GM10847 (cell line): Measurements from ENCODE around the gene ARMCX1.

Experiments used
- POLR2A ChIP-seq: IDR thresholded peaks from 2 replicates; pipeline ENCODE4 v1.6.1; 2011; ENCODE audit not compliant: insufficient read length; ENCODE audit errors: extremely low read depth

ARMCX1 gene

DNA sequence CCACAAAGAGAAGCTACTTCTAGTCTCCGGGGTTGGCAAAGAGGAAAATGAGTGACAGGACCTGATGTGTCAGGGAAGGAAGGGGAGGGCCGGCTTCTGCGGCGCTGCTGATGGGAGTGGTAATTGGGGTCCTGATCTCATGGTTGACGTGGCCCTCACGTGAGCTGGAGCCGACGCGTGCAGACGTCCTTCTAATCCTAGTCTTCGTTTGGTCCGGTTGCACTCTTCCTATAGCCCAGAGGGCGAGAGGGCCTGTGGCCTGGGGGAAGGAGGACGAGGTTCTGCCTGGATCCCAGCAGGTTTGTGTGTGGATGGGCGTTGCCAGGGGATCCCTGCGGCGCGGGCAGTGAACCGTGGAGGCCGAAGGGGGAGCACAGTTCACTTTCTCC, at the start of gene ARMCX1:
TSS of gene ARMCX1 (plus strand) at position 186 of the 389 bp plus-strand sequence. CDS start 2,384 bp downstream, outside the sequence.
- TF ChIP-seq POLR2A, result no peak

DNA sequence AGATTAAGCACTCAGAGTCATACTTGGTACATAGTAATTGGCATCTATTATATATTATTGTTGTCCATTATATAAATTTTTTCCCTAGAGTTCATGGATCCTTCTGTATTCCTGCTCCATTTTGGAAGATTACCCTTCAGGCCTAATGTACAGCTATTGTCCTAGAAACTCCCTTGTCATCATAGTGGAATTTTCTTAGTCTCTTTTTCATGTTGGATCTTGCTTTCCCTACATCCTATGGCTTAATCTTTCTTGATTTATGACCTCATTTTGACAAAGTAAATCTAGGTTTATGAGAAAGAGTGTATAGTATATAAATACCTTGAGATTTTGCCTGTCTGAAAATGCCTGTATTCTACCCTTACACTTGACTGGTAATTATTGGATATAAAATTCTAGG, 43.0 kb upstream of the ARMCX1 start:
- no peak for TF ChIP-seq POLR2A

GRCh38 chrX:101507986-101508385, 42.4 kb upstream of the ARMCX1 start:
- TF ChIP-seq POLR2A, result no peak

DNA sequence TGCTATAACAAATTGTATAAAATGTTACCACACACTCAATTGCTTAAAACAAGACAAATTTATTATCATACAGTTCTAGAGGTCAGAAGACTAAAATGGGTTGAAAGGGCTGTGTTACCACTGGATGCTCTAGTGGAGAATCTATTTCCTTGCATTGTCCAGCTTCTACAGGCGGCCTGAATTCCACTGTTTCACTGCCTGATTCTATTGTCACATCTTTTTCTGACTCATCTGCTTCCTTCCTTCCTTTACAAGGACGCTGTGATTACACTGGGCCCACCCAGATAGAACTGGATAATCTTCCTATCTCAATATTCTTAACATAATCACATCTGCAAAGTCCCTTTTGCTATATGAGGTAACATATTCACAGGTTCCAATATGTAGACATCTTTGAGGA, 19.4 kb upstream of the ARMCX1 start:
- TF ChIP-seq POLR2A, result no peak

GRCh38 chrX:101539116-101539515, 11.2 kb upstream of the ARMCX1 start:
- TF ChIP-seq POLR2A, result no peak

DNA sequence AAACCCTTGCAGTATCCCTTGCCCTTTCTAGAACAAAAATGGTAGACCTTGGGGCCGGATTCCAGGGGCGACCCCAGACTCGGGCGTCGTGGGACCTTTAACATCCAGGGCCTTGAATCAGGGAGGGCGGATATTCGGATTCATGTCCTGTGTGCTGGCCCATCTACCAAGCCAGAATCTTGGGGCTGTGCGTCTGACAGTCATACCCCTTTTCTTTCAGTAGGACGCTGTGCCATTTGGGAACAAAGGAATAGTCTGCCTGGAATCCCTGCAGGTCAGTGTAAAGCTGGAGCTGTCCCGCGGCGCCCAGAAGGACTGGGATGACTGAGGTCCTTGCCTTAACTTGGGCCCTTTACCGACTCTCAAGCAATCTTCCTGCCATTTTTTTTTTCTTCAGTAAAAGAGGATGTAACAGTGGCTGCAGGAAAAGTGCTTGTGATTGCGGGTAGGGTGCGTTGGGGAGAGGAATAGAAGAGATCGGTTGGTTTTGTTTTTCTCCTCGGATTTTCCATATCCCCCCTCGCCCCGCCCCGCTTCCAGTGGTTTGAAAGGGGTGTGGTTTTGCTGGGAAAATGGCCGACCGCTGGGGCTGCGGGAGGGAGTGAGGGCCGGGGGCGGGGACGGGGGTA, 518 bp downstream of the ARMCX1 start:
- no peak for TF ChIP-seq POLR2A

- no peak for TF ChIP-seq POLR2A
Measured at GRCh38 chrX:101551380-101551767, 1.0 kb downstream of the ARMCX1 start.

GRCh38 chrX:101552714-101553113, 2.4 kb downstream of the ARMCX1 start:
- no peak for TF ChIP-seq POLR2A

GRCh38 chrX:101564651-101565050, 14.3 kb downstream of the ARMCX1 start:
- no peak for TF ChIP-seq POLR2A

GRCh38 chrX:101595739-101596419, 45.5 kb downstream of the ARMCX1 start:
- TF ChIP-seq POLR2A, result no peak

- TF ChIP-seq POLR2A, result no peak
Measured at GRCh38 chrX:101602077-101602476, 51.7 kb downstream of the ARMCX1 start.
